HCT116 (cell line): ENCODE data around the gene MYBPH. TPM values are rescaled to one million over a fixed set of nuclear protein-coding genes. Genes with fewer than 3 reads are reported as not detected.

Experiments
- ATAC-seq: fragments of 200-7000 bp; cut with Tn5 transposase; 2 replicates; pipeline ENCODE4 v1.9.1; 2020; ENCODE audit warnings: mild to moderate bottlenecking, moderate library complexity
- BruUV-seq: library from RNA; stranded (reverse); fragments of 400-500 nt; replicated peaks from 2 replicates; lab custom pipeline; 2021; lab: Mats Ljungman, UMichigan
- CTCF ChIA-PET: fragments of 300-600 bp; sonication (Branson Sonifier 250); formaldehyde crosslinking; loops from one replicate; lab custom pipeline; 2021; ENCODE audit warnings: antibody characterized with exemption; lab: Charles Lee
- POLR2A ChIA-PET: fragments of 300-600, 350-600 bp; sonication (Branson Sonifier 250); formaldehyde crosslinking; loops from one replicate; lab custom pipeline; 2021; ENCODE audit warnings: antibody characterized with exemption; lab: Charles Lee
- RAD21 ChIA-PET, 2 experiments: fragments of 300-600 bp; sonication (Branson Sonifier 250); formaldehyde crosslinking; loops; one replicate each; lab custom pipeline; 2023; ENCODE audit warnings: low total read pairs in 2 of 2; ENCODE audit not compliant: uncharacterized antibody in 2 of 2, unreplicated experiment in 2 of 2, low non-redundant PET in 1 of 2; lab: Charles Lee
- DNase-seq: peaks from one replicate; pipeline ENCODE4 v3.0.0-alpha.2; 2010; ENCODE audit warnings: low read depth, low spot score
- H2AFZ ChIP-seq: fragments of 200-600 bp; shearing (Covaris generic), sonication (generic); 2 replicates; pipeline ENCODE4 v1.6.1; 2017; ENCODE audit warnings: low read depth, mixed run types, mixed read lengths, antibody characterized with exemption, low read length; ENCODE audit not compliant: poor library complexity, severe bottlenecking
- H3K27ac ChIP-seq: 2 replicates; pipeline ENCODE4 v1.5.1; 2012; ENCODE audit warnings: low read depth, low read length
- H3K27me3 ChIP-seq: fragments of 200-600 bp; sonication (generic); 2 replicates; pipeline ENCODE4 v1.6.1; 2016; ENCODE audit warnings: mixed run types, low read length, mixed read lengths; ENCODE audit not compliant: insufficient read depth
- H3K36me3 ChIP-seq, 2 experiments: fragments of 200-500 bp in 1 of 2; fragments of 200-600 bp in 1 of 2; sonication (Bioruptor generic) in 1 of 2; sonication (generic) in 1 of 2; 2 replicates each; pipeline versions ENCODE4 v1.5.1 to v1.6.1; 2014 to 2016; ENCODE audit warnings: low read length in 2 of 2, inconsistent platforms in 1 of 2, mixed read lengths in 1 of 2, mixed run types in 1 of 2; ENCODE audit not compliant: insufficient read depth in 2 of 2, control insufficient read depth in 1 of 2
- H3K4me1 ChIP-seq, 2 experiments: fragments of 200-600 bp in 1 of 2; sonication (generic) in 1 of 2; 2 replicates each; pipeline versions ENCODE4 v1.5.1 to v1.6.1; 2012 to 2017; ENCODE audit warnings: low read length in 2 of 2, inconsistent platforms in 1 of 2, mild to moderate bottlenecking in 1 of 2, mixed read lengths in 1 of 2, mixed run types in 1 of 2, moderate library complexity in 1 of 2; ENCODE audit not compliant: insufficient read depth in 2 of 2, control insufficient read depth in 1 of 2
- H3K4me2 ChIP-seq: fragments of 200-600 bp; sonication (generic); 2 replicates; pipeline ENCODE4 v1.6.1; 2017; ENCODE audit warnings: mixed run types, low read length, mixed read lengths
- H3K4me3 ChIP-seq, 2 experiments: fragments of 200-600 bp in 1 of 2; sonication (generic) in 1 of 2; replicated peaks in 1 of 2; 2 replicates each; pipeline ENCODE4 v1.5.1; 2011 to 2016; ENCODE audit warnings: low read length in 2 of 2, control low read depth in 1 of 2, low read depth in 1 of 2, mild to moderate bottlenecking in 1 of 2, mixed read lengths in 1 of 2, mixed run types in 1 of 2
- H3K79me2 ChIP-seq: fragments of 200-600 bp; sonication (generic); 2 replicates; pipeline ENCODE4 v1.6.1; 2017; ENCODE audit warnings: mild to moderate bottlenecking, mixed run types, low read length, moderate library complexity, mixed read lengths; ENCODE audit not compliant: insufficient read depth
- H3K9ac ChIP-seq: fragments of 200-600 bp; sonication (generic); 2 replicates; pipeline ENCODE4 v1.6.1; 2016; ENCODE audit warnings: low read length, mixed read lengths
- H3K9me2 ChIP-seq: fragments of 200-600 bp; sonication (generic), shearing (Covaris generic); 2 replicates; pipeline ENCODE4 v1.6.1; 2017; ENCODE audit warnings: mixed run types, mild to moderate bottlenecking, moderate library complexity; ENCODE audit not compliant: insufficient read depth
- H3K9me3 ChIP-seq, 2 experiments: fragments of 200-500 bp in 1 of 2; fragments of 200-600 bp in 1 of 2; sonication (Bioruptor generic) in 1 of 2; sonication (generic) in 1 of 2; 2 replicates each; pipeline ENCODE4 v1.6.1; 2014 to 2017; ENCODE audit warnings: low read length in 2 of 2, mixed read lengths in 2 of 2, inconsistent platforms in 1 of 2, low read depth in 1 of 2, mild to moderate bottlenecking in 1 of 2, mixed run types in 1 of 2, moderate library complexity in 1 of 2; ENCODE audit not compliant: control insufficient read depth in 1 of 2, insufficient read depth in 1 of 2
- H4K20me1 ChIP-seq: fragments of 200-600 bp; sonication (generic), shearing (Covaris generic); 2 replicates; pipeline ENCODE4 v1.6.1; 2017; ENCODE audit warnings: mixed run types, mild to moderate bottlenecking, moderate library complexity; ENCODE audit not compliant: insufficient read depth
- ATF3 ChIP-seq: IDR thresholded peaks from 2 replicates; pipeline ENCODE4 v1.6.1; 2012
- CEBPB ChIP-seq: IDR thresholded peaks from 2 replicates; pipeline ENCODE4 v1.6.1; 2012; ENCODE audit warnings: low read depth
- CTCF ChIP-seq, 3 experiments: fragments of 200-600 bp in 1 of 3; sonication (generic) in 1 of 3; IDR thresholded peaks in 2 of 3; conservative IDR thresholded peaks in 1 of 3; 2 replicates each; pipeline ENCODE4 v1.5.1; 2012 to 2017; ENCODE audit warnings: low read depth in 2 of 3, low read length in 2 of 3, antibody characterized with exemption in 1 of 3, borderline replicate concordance in 1 of 3, control low read depth in 1 of 3, mild to moderate bottlenecking in 1 of 3, mixed read lengths in 1 of 3, mixed run types in 1 of 3, moderate library complexity in 1 of 3; ENCODE audit not compliant: insufficient read depth in 1 of 3
- EGR1 ChIP-seq: IDR thresholded peaks from 2 replicates; pipeline ENCODE4 v1.6.1; 2012; ENCODE audit warnings: low read depth
- ELF1 ChIP-seq: IDR thresholded peaks from 2 replicates; pipeline ENCODE4 v1.6.1; 2012; ENCODE audit warnings: low read depth, borderline replicate concordance
- EZH2 ChIP-seq: fragments of 200-600 bp; sonication (generic); IDR thresholded peaks from 2 replicates; pipeline ENCODE4 v1.6.1; 2017; ENCODE audit warnings: antibody characterized with exemption, mixed run types
- FOSL1 ChIP-seq: IDR thresholded peaks from 2 replicates; pipeline ENCODE4 v1.6.1; 2012; ENCODE audit warnings: low read depth
- MAX ChIP-seq: IDR thresholded peaks from 2 replicates; pipeline ENCODE4 v1.6.1; 2012
- POLR2A ChIP-seq: IDR thresholded peaks from 2 replicates; pipeline ENCODE4 v1.7.0; 2011; ENCODE audit warnings: borderline replicate concordance; ENCODE audit not compliant: insufficient read depth, insufficient read length; ENCODE audit errors: extremely low read depth
- RAD21 ChIP-seq: IDR thresholded peaks from 2 replicates; pipeline ENCODE4 v1.6.1; 2012; ENCODE audit warnings: low read depth, mild to moderate bottlenecking
- SP1 ChIP-seq: IDR thresholded peaks from 2 replicates; pipeline ENCODE4 v1.6.1; 2012; ENCODE audit warnings: low read depth
- ZFX ChIP-seq: fragments of 450-650 bp; IDR thresholded peaks from 2 replicates; pipeline ENCODE4 v1.6.1; 2017
- ZNF274 ChIP-seq: fragments of 200-500 bp; sonication (Bioruptor generic); IDR thresholded peaks from 2 replicates; pipeline ENCODE4 v1.6.1; 2014; ENCODE audit warnings: mild to moderate bottlenecking, low read depth, low read length, inconsistent platforms
- intact Hi-C: fragments of 100-400 bp; cut with micrococcal nuclease; formaldehyde crosslinking; loops from 2 replicates; pipeline ENCODE4 v1.10.0; 2022
- total RNA-seq: library from RNA; stranded (reverse); gene quantifications from one replicate; pipeline ENCODE4 v1.2.1, GENCODE V29; 2021; ENCODE audit not compliant: unreplicated experiment

MYBPH gene
- total RNA-seq, 1 experiment from 2014 or later: 0.22 TPM

- no peak for TF ChIP-seq CTCF (IDR thresholded peaks at IDR 0.05 in 2 of 3, conservative IDR thresholded peaks at IDR 0.05 in 1 of 3; ENCODE audit: borderline replicate concordance in 1 of 3, insufficient read depth in 1 of 3, low read depth in 2 of 3, low read length in 2 of 3)
- no peak for TF ChIP-seq ATF3
- no peak for TF ChIP-seq RAD21
- TF ChIP-seq ELF1: no peak
Observed at GRCh38 chr1:203135636-203136305, 39.9 kb downstream of the MYBPH start (continued).

- DNase-seq: no peak
- intact Hi-C loops: no loop called here
Observed at GRCh38 chr1:203133970-203134725, 41.5 kb downstream of the MYBPH start.

More at GRCh38 chr1:203133970-203134725, 41.5 kb downstream of the MYBPH start:
- no peaks in the 10 kb centered on the region for H3K36me3 ChIP-seq
- H3K4me2 ChIP-seq: 0 out of 2 replicates have a peak overlapping the region, but pooled peaks have one; percentile 12
- TF ChIP-seq ZNF274 (no peak), RAD21 (no peak), POLR2A (no peak), EGR1 (no peak), FOSL1 (no peak), CEBPB (no peak), EZH2 (no peak), SP1 (no peak), MAX (no peak), ZFX (no peak)
- ChIA-PET POLR2A (no interaction called here), RAD21 (no interaction called here), CTCF (interaction anchor here (1.3 to 3.1 kb wide), 4 partner anchors 9 to 38 kb away, joined by 3 to 12 read pairs (median 6); no protein-coding TSS in a partner anchor)
- no peaks in the 10 kb centered on the region for H3K79me2 ChIP-seq
- no TSS peak for BruUV-seq
- H3K4me1 ChIP-seq: peaks cover 7 to 22% of the 10 kb centered on the region in 2 experiments; a peak in 3 of 4 replicates
- H3K9ac ChIP-seq: no peak overlapping the region
- no peaks in the 10 kb centered on the region for H3K9me2 ChIP-seq
- H3K27me3 ChIP-seq: no peaks in the 10 kb centered on the region
- no peaks in the 10 kb centered on the region for H3K9me3 ChIP-seq
- ATAC-seq: peak; percentile 51
- H3K4me3 ChIP-seq: no peak overlapping the region
- no peaks in the 10 kb centered on the region for H4K20me1 ChIP-seq
- H2AFZ ChIP-seq: no peak overlapping the region
- H3K27ac ChIP-seq: no peak overlapping the region
